DOHH2 (cell line): ENCODE data around the gene MXD4.

Source experiments
- CTCF ChIP-seq: fragments of 200-600 bp; sonication (generic); IDR thresholded peaks from one replicate; pipeline ENCODE4 v1.5.1; 2014; ENCODE audit warnings: antibody characterized with exemption, mild to moderate bottlenecking, low read depth, low read length; ENCODE audit not compliant: poor library complexity, severe bottlenecking
- EZH2phosphoT487 ChIP-seq: fragments of 200-600 bp; sonication (generic); IDR thresholded peaks from 2 replicates; pipeline ENCODE4 v1.6.1; 2017; ENCODE audit warnings: borderline replicate concordance, mild to moderate bottlenecking, antibody characterized with exemption, low read length, moderate library complexity, mixed read lengths

- TF ChIP-seq CTCF (no peak), EZH2phosphoT487 (no peak)
These were observed 9.5 kb upstream of the MXD4 start for GRCh38 chr4:2271279-2272025.
